Testis (tissue), 3 donors: ENCODE data around the gene SH3BGR. TPM values are rescaled to one million over a fixed set of nuclear protein-coding genes. Genes with fewer than 3 reads are reported as not detected.
"Not testable (repeated sequence)": the region's sequence is repeated elsewhere in the genome, so short reads cannot be mapped to it uniquely, and the experiment has no call there.

Experiments used
- DNase-seq: peaks from one replicate; pipeline ENCODE4 v3.0.0-alpha.2; 2019
- H3K27ac ChIP-seq, 2 donors: fragments of 200-600 bp; sonication (generic); one replicate each; pipeline ENCODE4 v1.5.1; 2019
- H3K27me3 ChIP-seq: fragments of 200-600 bp; sonication (generic); one replicate; pipeline ENCODE4 v1.5.1; 2019
- H3K36me3 ChIP-seq: fragments of 200-600 bp; sonication (generic); one replicate; pipeline ENCODE4 v1.5.1; 2017; ENCODE audit warnings: low read depth; ENCODE audit errors: missing control alignments
- H3K4me1 ChIP-seq: fragments of 200-600 bp; sonication (generic); one replicate; pipeline ENCODE4 v1.5.1; 2019
- H3K4me3 ChIP-seq, 2 donors: fragments of 200-600 bp; sonication (generic); one replicate each; pipeline ENCODE4 v1.5.1; 2017 to 2019
- H3K9me3 ChIP-seq: fragments of 200-600 bp; sonication (generic); one replicate; pipeline ENCODE4 v1.5.1; 2017
- POLR2A ChIP-seq: fragments of 450-650 bp; IDR thresholded peaks from one replicate; pipeline ENCODE4 v1.6.1; 2017; ENCODE audit warnings: antibody characterized with exemption, mild to moderate bottlenecking, moderate library complexity
- WGBS, 2 donors: methylation state at CpG; one replicate each; pipeline ENCODE4 v1.1.5; 2018; 5-methylcytosine and 5-hydroxymethylcytosine counted together
- intact Hi-C: fragments of 100-400 bp; cut with DNase I; formaldehyde crosslinking; loops from one replicate; pipeline ENCODE4 v1.15.1; 2023; ENCODE audit warnings: low total_unique reads
- polyA plus RNA-seq: library from polyadenylated mRNA; stranded (reverse); fragments of 350-450 nt; fragmentation: Illumina TruSeq; extraction: RNeasy Lipid Tissue Mini Kit (QIAGEN cat#74804); gene quantifications from one replicate; pipeline ENCODE4 v1.2.3, GENCODE V29; 2014; ENCODE audit warnings: low read depth, low replicate concordance; ENCODE audit not compliant: insufficient read depth
- total RNA-seq, 2 donors: library from RNA; depleted of rRNA; stranded (reverse); fragments of >200 nt; gene quantifications; one replicate each; pipeline ENCODE4 v1.2.3, GENCODE V29; 2016
- TF ChIP-seq, protein P1 (sequence below), 3 experiments: fragments of 450-650 bp in 2 of 3; fragments of 200-600 bp in 1 of 3; sonication (generic) in 1 of 3; IDR thresholded peaks; one replicate each; pipeline ENCODE4 v1.5.1; 2016 to 2019; ENCODE audit warnings: antibody characterized with exemption in 3 of 3, mild to moderate bottlenecking in 2 of 3, moderate library complexity in 1 of 3

The SH3BGR gene
- total and polyA plus RNA-seq, 3 donors from 2014 or later: 5.0 to 27.3 (median 16.7) TPM

DNA sequence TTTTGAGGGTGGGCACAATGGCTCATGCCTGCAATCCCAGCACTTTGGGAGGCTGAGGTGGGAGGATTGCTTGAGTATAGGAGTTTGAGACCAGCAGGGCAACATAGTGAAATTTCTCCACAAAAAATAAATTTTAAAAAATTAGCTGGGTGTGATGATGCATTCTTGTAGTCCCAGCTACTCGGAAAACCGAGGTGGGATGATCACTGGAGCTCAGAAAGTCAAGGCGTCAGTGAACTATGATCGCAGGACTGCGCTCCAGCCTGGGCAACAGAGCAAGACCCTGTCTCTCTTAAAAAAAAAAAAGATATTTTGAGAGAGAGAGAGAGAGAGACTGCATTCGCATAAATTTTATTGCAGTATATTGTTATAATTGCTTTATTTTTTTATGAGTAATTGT, 85.1 kb downstream of the SH3BGR start:
- no peak for DNase-seq
- H3K27me3 ChIP-seq: no peaks in the 10 kb centered on the region
- 91 to 95% methylated on average over 6 of the region's 6 CpGs for WGBS, 2 donors
- no peak for TF ChIP-seq POLR2A
- TF ChIP-seq, protein P1, sequence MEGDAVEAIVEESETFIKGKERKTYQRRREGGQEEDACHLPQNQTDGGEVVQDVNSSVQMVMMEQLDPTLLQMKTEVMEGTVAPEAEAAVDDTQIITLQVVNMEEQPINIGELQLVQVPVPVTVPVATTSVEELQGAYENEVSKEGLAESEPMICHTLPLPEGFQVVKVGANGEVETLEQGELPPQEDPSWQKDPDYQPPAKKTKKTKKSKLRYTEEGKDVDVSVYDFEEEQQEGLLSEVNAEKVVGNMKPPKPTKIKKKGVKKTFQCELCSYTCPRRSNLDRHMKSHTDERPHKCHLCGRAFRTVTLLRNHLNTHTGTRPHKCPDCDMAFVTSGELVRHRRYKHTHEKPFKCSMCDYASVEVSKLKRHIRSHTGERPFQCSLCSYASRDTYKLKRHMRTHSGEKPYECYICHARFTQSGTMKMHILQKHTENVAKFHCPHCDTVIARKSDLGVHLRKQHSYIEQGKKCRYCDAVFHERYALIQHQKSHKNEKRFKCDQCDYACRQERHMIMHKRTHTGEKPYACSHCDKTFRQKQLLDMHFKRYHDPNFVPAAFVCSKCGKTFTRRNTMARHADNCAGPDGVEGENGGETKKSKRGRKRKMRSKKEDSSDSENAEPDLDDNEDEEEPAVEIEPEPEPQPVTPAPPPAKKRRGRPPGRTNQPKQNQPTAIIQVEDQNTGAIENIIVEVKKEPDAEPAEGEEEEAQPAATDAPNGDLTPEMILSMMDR (IDR thresholded peaks at IDR 0.05): no peak
- no peaks in the 10 kb centered on the region for H3K9me3 ChIP-seq
- H3K36me3 ChIP-seq: no peaks in the 10 kb centered on the region
- no peaks in the 10 kb centered on the region for H3K4me1 ChIP-seq
- intact Hi-C loops: no loop called here
- H3K27ac ChIP-seq: no peak overlapping the region
- no peak overlapping the region for H3K4me3 ChIP-seq

GRCh38 chr21:39537571-39537970, 85.8 kb downstream of the SH3BGR start:
- DNase-seq: no peak
- no peaks in the 10 kb centered on the region for H3K4me1 ChIP-seq
- no peaks in the 10 kb centered on the region for H3K9me3 ChIP-seq
- no peak overlapping the region for H3K4me3 ChIP-seq
- 16 to 43% methylated on average over 1 of the region's 1 CpG for WGBS, 2 donors
- no peaks in the 10 kb centered on the region for H3K27me3 ChIP-seq
- no peak overlapping the region for H3K27ac ChIP-seq
- no peaks in the 10 kb centered on the region for H3K36me3 ChIP-seq
- TF ChIP-seq POLR2A: no peak
- TF ChIP-seq, protein P1 (IDR thresholded peaks at IDR 0.05): no peak
- intact Hi-C loops: no loop called here

DNA sequence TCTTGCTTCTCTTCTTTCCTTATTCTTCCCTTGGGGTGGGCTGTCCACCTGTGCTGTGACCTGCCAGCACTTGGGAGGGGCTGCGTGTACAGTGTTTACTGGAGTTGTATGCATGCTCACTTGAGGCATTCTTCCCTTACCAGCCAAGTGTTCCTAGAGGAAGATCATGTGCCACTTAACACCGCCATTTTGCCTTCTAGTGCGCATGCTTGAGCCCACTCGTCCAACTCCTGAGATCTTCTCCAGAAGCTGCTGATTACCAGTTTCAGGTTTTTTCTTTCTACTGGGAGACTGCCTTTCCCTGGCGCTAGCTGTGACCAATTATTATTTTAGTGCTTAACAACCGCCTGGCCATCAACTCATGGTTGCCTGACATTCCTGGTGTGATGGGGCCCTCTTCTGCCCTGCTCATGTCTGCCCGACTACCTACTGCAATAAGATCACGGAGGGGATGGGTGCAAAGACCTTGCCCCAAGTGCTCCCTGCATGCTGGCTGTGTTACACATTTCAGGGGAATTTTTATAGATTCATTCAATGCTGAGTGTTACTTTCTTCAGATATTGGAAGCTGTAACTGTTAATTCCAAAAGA, 86.8 kb downstream of the SH3BGR start:
- no peaks in the 10 kb centered on the region for H3K9me3 ChIP-seq
- H3K36me3 ChIP-seq: no peaks in the 10 kb centered on the region
- H3K4me1 ChIP-seq: no peaks in the 10 kb centered on the region
- H3K27ac ChIP-seq: no peak overlapping the region
- WGBS, 2 donors: 78 to 79% methylated on average over 8 of the region's 8 CpGs
- TF ChIP-seq, protein P1 (IDR thresholded peaks at IDR 0.05): no peak
- TF ChIP-seq POLR2A: no peak
- no peaks in the 10 kb centered on the region for H3K27me3 ChIP-seq
- DNase-seq: no peak
- intact Hi-C loops: no loop called here
- H3K4me3 ChIP-seq: no peak overlapping the region

DNA sequence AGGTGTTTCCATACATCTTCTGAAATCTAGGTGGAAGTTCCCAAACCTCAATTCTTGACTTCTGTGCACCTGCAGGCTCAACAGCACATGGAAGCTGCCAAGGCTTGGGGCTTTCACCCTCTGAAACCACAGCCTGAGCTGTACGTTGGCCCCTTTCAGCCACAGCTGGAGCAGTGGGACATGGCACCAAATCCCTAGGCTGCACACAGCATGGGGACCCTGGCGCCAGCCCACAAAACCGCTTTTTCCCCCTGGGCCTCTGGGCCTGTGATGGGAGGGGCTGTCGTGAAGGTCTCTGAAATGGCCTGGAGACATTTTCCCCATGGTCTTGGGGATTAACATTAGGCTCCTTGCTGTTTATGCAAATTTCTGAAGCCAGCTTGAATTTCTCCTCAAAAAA, 88.6 kb downstream of the SH3BGR start:
- H3K9me3 ChIP-seq, H3K4me3 ChIP-seq, H3K36me3 ChIP-seq, H3K4me1 ChIP-seq, H3K27ac ChIP-seq, intact Hi-C loops, H3K27me3 ChIP-seq, DNase-seq: not testable (repeated sequence)
- WGBS, 2 donors: 93 to 97% methylated on average over 4 of the region's 4 CpGs

GRCh38 chr21:39542736-39543135, 91.0 kb downstream of the SH3BGR start:
- 79 to 83% methylated on average over 5 of the region's 5 CpGs for WGBS, 2 donors
- H3K4me1 ChIP-seq: no peaks in the 10 kb centered on the region
- H3K27ac ChIP-seq: no peak overlapping the region
- TF ChIP-seq, protein P1 (IDR thresholded peaks at IDR 0.05): no peak
- no peak for TF ChIP-seq POLR2A
- H3K27me3 ChIP-seq: no peaks in the 10 kb centered on the region
- DNase-seq: no peak
- no peaks in the 10 kb centered on the region for H3K36me3 ChIP-seq
- intact Hi-C loops: no loop called here
- no peaks in the 10 kb centered on the region for H3K9me3 ChIP-seq
- no peak overlapping the region for H3K4me3 ChIP-seq
